Muscle layer of colon (tissue), 2 donors: ENCODE data around the gene TACR1.
"Not testable (repeated sequence)": the region's sequence is repeated elsewhere in the genome, so short reads cannot be mapped to it uniquely, and the experiment has no call there.

Source experiments
- H3K27ac ChIP-seq: one replicate; pipeline ENCODE4 v1.7.0; 2013; ENCODE audit warnings: low read depth, mild to moderate bottlenecking, low read length, moderate library complexity
- H3K27me3 ChIP-seq, 2 donors: one replicate each; pipeline ENCODE4 v1.7.0; 2013; ENCODE audit warnings: low read length in 2 of 2, mild to moderate bottlenecking in 2 of 2; ENCODE audit not compliant: insufficient read depth in 2 of 2, control insufficient read depth in 1 of 2
- H3K36me3 ChIP-seq: one replicate; pipeline ENCODE4 v1.7.0; 2013; ENCODE audit warnings: mild to moderate bottlenecking, low read length; ENCODE audit not compliant: insufficient read depth
- H3K4me1 ChIP-seq: one replicate; pipeline ENCODE4 v1.7.0; 2013; ENCODE audit warnings: mild to moderate bottlenecking, low read length; ENCODE audit not compliant: insufficient read depth
- H3K4me3 ChIP-seq, 2 donors: one replicate each; pipeline ENCODE4 v1.7.0; 2013; ENCODE audit warnings: low read length in 2 of 2, low read depth in 1 of 2, mild to moderate bottlenecking in 1 of 2, moderate library complexity in 1 of 2
- H3K9ac ChIP-seq: one replicate; pipeline ENCODE4 v1.7.0; 2013; ENCODE audit warnings: low read length
- H3K9me3 ChIP-seq: one replicate; pipeline ENCODE4 v1.7.0; 2013; ENCODE audit warnings: mild to moderate bottlenecking, low read length
- donor health status: abdominal sarcoma.
- donor health status: Adenocarcinoma of cecum.

TACR1 gene

DNA sequence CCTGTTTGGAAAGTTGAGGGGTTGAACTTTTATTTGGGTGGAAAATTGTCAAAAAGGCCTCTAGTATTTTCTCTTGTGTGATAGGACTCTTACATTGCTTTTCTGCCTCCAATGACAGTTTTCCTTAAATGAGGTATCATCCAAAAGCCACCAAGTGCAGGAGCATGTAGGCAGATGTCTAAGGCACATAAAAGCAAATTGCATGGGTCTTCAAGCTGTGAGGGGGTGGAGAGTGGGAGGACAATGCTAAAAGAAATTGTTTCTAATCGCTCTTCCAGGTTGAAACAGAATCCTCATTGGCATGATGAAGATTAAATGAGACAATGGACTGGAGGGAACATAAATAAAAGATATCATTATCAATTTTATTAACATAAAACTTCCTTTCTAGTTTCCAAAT lies 6.8 kb downstream of the TACR1 start:
- no peaks in the 10 kb centered on the region for H3K27me3 ChIP-seq
- peaks cover 22% of the 10 kb centered on the region for H3K4me1 ChIP-seq
- H3K27ac ChIP-seq = no peak overlapping the region
- no peaks in the 10 kb centered on the region for H3K36me3 ChIP-seq
- H3K9ac ChIP-seq = no peak overlapping the region
- H3K9me3 ChIP-seq = no peaks in the 10 kb centered on the region
- no peak overlapping the region for H3K4me3 ChIP-seq

DNA sequence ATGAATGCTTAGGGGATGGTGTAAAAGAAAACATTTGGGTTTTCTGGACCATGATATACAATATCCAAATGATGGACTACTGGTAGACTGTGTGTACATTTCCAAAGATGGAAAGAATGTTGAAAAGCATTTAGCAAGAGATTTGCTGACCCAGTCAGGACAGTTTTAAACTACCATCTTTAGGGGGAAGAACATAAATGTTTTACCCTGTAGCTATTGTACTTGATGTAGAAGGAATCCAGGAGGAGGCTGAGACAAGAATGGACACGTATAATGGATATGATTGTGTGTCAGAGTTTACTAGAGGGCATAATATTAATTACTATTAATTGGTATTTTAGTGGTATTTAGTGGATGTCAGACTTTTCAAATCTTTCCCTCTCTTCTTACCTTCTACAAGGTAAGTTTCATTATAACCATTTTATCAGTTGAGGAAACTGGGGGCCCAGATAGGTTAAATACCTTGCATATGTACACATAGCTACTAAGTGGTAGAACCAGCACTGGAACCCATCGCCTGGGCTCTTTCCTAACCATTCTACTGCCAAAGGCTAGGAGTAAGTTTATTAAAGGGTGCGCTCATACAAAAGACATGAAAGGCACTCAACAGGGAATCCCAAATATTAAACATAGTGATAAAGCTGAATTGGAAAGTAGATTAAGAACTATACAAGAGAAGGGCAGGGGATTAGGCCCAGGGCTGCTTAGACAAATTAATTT lies 8.9 kb downstream of the TACR1 start:
- H3K4me3 ChIP-seq = no peak overlapping the region
- no peaks in the 10 kb centered on the region for H3K9me3 ChIP-seq
- H3K4me1 ChIP-seq = peaks cover 33% of the 10 kb centered on the region
- no peaks in the 10 kb centered on the region for H3K27me3 ChIP-seq
- no peaks in the 10 kb centered on the region for H3K36me3 ChIP-seq
- no peak overlapping the region for H3K27ac ChIP-seq
- no peak overlapping the region for H3K9ac ChIP-seq

DNA sequence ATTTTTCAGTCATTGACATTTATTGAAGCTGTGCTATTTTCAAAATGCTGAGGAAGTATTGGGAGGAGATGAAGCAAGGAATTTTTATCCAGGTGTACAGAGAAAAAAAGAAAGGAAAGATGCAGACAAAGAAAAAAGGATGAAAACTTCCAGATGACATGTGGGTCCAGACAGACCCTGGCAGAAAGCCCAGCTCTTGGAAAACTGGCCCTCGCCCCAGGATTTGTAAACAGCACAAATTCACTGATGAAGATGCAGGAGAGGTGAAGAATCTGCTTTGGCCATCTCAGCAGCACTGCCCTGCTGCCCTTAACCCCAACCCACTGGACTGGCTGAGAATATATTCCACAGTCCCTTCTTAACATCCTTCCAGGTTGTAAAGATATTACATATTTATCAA lies 12.5 kb downstream of the TACR1 start:
- H3K9ac ChIP-seq = no peak overlapping the region

DNA sequence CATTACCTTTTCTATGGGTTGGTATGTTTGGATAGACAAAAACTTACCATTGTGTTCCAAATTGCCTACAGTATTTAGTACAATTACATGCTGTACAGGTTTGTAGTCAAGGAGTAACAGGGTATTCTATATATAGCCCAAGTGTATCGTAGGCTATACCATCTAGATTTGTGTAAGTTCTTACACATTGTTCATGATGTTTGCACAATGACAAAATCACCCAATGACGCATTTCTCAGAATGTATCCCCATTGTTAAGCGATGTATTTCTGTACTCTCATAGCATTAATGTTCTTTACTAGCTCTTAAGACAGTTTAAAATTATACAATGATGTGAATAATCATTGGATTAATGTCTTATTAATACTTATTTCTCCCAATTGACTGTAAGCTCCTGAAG lies 16.7 kb downstream of the TACR1 start:
- H3K27me3 ChIP-seq = no peaks in the 10 kb centered on the region
- no peaks in the 10 kb centered on the region for H3K9me3 ChIP-seq
- H3K27ac ChIP-seq = no peak overlapping the region
- H3K9ac ChIP-seq = no peak overlapping the region
- no peak overlapping the region for H3K4me3 ChIP-seq
- peaks cover 15% of the 10 kb centered on the region for H3K4me1 ChIP-seq
- H3K36me3 ChIP-seq = no peaks in the 10 kb centered on the region

More for the DNA sequence above, 12.5 kb downstream of the TACR1 start:
- H3K27me3 ChIP-seq = no peaks in the 10 kb centered on the region
- peaks cover 34% of the 10 kb centered on the region for H3K4me1 ChIP-seq
- no peak overlapping the region for H3K4me3 ChIP-seq
- no peak overlapping the region for H3K27ac ChIP-seq
- H3K36me3 ChIP-seq = no peaks in the 10 kb centered on the region
- H3K9me3 ChIP-seq = no peaks in the 10 kb centered on the region

DNA sequence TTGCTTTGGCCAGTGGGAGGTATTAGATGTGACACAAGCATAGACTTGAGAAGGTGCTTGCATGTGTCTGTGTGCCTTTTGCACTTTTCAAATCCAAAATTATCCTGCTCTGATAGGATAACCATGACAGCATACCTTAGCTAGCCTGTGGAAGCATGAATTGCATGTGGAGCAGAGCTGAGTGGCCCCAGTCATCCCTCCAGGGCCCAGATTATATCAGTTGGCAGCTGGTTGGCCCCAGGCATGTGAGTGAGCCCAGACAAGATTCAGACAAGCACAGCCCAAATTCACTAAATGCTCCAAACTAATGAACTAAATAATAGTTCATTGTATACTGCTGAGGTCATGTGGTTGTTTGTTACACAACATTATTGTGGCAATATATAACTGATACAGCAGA lies 18.8 kb downstream of the TACR1 start:
- Histone ChIP-seq H3K9me3 (no peaks in the 10 kb centered on the region), H3K36me3 (no peaks in the 10 kb centered on the region), H3K4me1 (peaks cover 3% of the 10 kb centered on the region), H3K27ac (no peak overlapping the region), H3K9ac (no peak overlapping the region), H3K27me3 (no peaks in the 10 kb centered on the region), H3K4me3 (no peak overlapping the region)

DNA sequence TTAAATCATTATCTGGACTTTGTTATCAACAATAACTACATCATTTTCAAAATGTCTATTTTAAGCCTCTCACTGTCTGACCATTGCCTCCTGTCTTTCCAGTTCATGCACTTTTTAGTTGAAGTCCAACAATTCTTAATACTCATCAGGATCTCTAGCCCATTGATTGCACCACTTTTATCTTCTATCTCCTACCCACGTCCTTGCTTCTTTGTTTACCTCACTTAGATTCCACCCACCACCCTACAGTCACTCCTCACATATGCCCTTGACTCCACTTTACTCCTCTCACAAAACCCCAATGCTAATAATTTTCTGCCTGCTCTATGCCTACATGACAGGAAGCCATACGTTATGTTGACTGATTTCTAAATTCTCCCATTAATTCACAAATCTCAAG lies 21.9 kb downstream of the TACR1 start:
- no peaks in the 10 kb centered on the region for H3K36me3 ChIP-seq
- no peaks in the 10 kb centered on the region for H3K9me3 ChIP-seq
- no peak overlapping the region for H3K9ac ChIP-seq
- no peak overlapping the region for H3K27ac ChIP-seq
- peaks cover 3% of the 10 kb centered on the region for H3K4me1 ChIP-seq
- no peak overlapping the region for H3K4me3 ChIP-seq
- no peaks in the 10 kb centered on the region for H3K27me3 ChIP-seq

DNA sequence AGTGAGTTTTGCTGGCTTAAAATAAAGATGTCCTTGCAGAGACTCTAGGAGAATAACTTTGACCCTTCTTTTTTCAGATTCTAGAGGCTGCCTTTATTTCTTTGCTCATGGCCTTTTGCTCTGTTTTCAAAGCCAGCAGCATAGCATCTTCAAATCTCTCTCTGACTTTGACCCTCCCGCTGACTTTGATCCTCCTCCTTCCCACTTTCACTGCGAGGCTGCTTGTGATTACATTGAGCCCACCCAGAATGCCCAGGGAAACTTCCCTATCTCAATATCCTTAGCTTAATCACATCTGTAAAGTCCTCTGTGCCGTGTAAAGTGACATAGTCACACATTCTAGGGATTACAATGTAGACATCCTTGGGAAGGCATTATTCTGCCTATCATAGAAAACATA lies 23.9 kb downstream of the TACR1 start:
- no peak overlapping the region for H3K27ac ChIP-seq
- no peaks in the 10 kb centered on the region for H3K36me3 ChIP-seq
- H3K27me3 ChIP-seq = no peaks in the 10 kb centered on the region
- no peak overlapping the region for H3K9ac ChIP-seq
- H3K9me3 ChIP-seq = no peaks in the 10 kb centered on the region
- no peaks in the 10 kb centered on the region for H3K4me1 ChIP-seq
- no peak overlapping the region for H3K4me3 ChIP-seq

DNA sequence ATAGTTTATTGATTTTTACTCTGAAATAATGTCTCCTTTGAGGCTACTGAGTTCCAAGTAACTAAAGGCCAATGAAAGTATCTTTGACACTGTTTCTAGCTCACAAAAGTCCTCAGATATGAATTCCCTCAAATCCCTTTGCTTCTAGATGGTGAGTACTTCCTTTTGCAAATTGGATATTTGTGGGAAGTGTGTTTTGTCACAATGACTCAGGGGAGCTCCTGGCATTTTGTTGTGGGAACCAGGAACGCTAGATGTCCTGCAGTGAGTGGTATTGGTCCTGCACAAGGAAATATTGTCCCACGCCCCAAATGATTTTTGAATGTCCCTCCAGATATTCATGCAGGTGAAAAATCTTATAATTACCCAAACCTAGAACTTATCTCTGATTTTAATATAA lies 24.3 kb downstream of the TACR1 start:
- no peaks in the 10 kb centered on the region for H3K36me3 ChIP-seq
- no peak overlapping the region for H3K4me3 ChIP-seq
- no peaks in the 10 kb centered on the region for H3K4me1 ChIP-seq
- no peaks in the 10 kb centered on the region for H3K27me3 ChIP-seq
- H3K27ac ChIP-seq = no peak overlapping the region
- H3K9ac ChIP-seq = no peak overlapping the region
- H3K9me3 ChIP-seq = no peaks in the 10 kb centered on the region

DNA sequence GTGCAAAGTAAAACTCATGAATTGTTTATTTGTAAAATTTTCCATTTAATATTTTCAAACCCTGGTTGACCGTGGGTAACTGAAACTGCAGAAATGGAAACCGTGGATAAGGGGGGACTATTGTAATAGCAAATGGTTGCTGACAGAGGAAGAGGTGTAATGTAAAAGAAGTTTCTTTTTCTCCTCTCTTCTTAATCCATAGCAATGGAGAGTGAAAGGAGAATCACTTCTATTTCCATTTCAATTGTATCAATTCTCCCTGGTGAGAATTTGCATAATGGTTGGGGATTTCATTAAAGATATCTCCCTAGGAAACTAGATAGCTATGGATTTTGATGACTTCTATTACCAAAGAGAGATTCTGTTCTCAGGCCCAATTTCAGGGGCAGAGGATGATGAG lies 24.8 kb downstream of the TACR1 start:
- Histone ChIP-seq H3K36me3 (no peaks in the 10 kb centered on the region), H3K9me3 (no peaks in the 10 kb centered on the region), H3K27me3 (no peaks in the 10 kb centered on the region), H3K4me1 (no peaks in the 10 kb centered on the region), H3K27ac (no peak overlapping the region), H3K9ac (no peak overlapping the region), H3K4me3 (no peak overlapping the region)

DNA sequence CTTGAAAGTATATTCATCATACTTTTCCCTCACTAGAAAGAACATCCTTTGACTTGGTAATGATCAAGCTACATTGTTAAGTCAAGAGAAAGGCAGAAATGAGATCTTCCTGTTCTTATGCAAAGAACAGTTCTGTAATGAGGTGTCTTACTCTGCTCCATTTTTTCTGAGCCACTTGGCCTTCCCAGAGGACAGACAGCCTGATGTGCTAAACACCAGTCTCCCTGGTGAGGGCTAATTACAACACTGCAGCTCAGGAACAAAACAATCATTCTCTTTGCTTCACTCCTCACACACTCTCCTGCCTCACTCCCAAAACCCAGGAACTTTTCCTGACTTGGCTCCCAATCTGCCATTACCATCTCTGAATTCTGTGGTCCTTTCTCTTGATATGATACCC lies 25.6 kb downstream of the TACR1 start:
- Histone ChIP-seq H3K27ac (no peak overlapping the region), H3K9ac (no peak overlapping the region), H3K27me3 (no peaks in the 10 kb centered on the region), H3K4me1 (no peaks in the 10 kb centered on the region), H3K36me3 (no peaks in the 10 kb centered on the region), H3K4me3 (no peak overlapping the region), H3K9me3 (no peaks in the 10 kb centered on the region)

DNA sequence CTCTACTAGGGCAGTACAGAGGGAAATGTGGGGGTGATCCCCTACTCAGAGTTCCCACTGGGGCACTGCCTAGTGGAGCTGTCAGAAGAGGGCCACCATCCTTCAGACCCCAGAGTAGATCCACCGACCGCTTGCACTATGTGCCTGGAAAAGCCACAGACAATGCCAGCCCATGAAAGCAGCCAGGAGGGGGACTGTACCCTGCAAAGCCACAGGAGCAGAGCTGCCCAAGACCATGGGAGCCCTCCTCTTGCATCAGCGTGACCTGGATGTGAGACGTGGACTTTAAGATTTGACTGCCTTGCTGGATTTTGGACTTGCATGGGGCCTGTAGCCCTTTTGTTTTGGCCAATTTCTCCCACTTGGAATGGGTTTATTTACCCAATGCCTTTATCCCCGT lies 27.9 kb downstream of the TACR1 start:
- H3K4me1 ChIP-seq, H3K9ac ChIP-seq, H3K4me3 ChIP-seq, H3K9me3 ChIP-seq, H3K36me3 ChIP-seq, H3K27me3 ChIP-seq, H3K27ac ChIP-seq: not testable (repeated sequence)

DNA sequence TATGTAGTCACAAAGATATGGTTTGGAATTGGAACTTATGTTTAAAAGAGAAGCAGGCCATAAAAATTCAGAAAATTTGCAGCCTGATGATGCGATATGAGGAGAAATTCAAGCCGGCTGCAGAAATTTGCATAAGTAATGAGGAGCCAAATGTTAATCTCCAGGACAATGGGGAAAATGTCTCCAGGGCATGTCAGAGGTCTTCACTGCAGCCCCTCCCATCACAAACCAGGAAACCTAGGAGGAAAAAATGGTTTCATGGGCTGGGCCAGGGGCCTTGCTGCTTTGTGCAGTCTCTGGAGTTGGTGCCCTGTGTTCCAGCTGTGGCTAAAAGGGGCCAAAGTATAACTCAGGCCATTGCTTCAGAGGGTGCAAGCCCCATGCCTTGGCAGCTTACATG lies 28.4 kb downstream of the TACR1 start:
- Histone ChIP-seq H3K4me1 (no peaks in the 10 kb centered on the region), H3K36me3 (no peaks in the 10 kb centered on the region), H3K9me3 (no peaks in the 10 kb centered on the region), H3K27ac (no peak overlapping the region), H3K4me3 (no peak overlapping the region), H3K27me3 (no peaks in the 10 kb centered on the region), H3K9ac (no peak overlapping the region)
